T-helper 2 cell (primary cell): ENCODE measurements around the gene VRTN.
"Not testable (repeated sequence)": the region's sequence is repeated elsewhere in the genome, so short reads cannot be mapped to it uniquely, and the experiment has no call there.

Experiments
- DNase-seq, 5 experiments: peaks; one replicate each; pipeline versions ENCODE4 v3.0.0 to v3.0.0-alpha.2; 2012 to 2022

Gene VRTN

GRCh38 chr14:74350211-74350927, 2.1 kb downstream of the VRTN start:
- DNase-seq: no peak

- no peak for DNase-seq
Measured at GRCh38 chr14:74350928-74351323, 2.7 kb downstream of the VRTN start.

GRCh38 chr14:74356892-74357575, 8.8 kb downstream of the VRTN start:
- no peak for DNase-seq

DNA sequence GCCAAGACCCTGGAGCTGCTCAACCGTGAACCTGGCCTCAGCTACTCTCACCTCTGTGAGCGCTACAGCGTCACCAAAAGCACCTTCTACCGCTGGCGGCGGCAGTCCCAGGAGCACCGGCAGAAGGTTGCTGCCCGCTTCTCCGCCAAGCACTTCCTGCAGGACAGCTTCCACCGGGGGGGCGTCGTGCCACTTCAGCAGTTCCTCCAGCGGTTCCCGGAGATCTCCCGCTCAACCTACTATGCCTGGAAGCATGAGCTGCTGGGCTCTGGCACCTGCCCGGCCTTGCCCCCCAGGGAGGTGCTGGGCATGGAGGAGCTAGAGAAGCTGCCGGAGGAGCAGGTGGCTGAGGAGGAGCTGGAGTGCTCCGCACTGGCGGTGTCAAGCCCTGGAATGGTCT, 9.3 kb downstream of the VRTN start:
- no peak for DNase-seq

DNA sequence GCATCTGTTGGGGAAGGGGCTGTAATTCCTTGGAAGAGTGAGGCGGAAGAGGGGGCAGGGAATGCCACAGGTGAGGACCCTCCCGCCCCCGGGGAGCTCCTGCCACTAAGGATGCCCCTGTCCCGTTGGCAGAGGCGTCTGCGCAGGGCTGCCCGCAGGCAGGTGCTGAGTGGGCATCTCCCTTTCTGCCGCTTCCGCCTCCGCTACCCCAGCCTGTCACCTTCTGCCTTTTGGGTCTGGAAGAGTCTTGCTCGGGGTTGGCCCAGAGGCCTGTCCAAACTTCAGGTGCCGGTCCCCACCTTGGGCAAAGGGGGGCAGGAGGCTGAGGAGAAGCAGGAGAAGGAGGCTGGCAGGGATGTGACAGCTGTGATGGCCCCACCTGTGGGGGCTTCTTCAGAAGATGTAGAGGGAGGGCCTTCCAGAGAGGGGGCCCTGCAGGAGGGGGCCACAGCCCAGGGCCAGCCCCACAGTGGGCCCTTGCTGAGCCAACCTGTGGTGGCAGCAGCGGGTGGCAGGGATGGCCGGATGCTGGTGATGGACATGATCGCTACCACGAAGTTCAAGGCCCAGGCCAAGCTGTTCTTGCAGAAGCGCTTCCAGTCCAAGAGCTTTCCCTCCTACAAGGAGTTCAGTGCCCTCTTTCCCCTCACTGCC, 10.0 kb downstream of the VRTN start:
- no peak for DNase-seq

GRCh38 chr14:74360163-74360562, 11.9 kb downstream of the VRTN start:
- no peak for DNase-seq

DNA sequence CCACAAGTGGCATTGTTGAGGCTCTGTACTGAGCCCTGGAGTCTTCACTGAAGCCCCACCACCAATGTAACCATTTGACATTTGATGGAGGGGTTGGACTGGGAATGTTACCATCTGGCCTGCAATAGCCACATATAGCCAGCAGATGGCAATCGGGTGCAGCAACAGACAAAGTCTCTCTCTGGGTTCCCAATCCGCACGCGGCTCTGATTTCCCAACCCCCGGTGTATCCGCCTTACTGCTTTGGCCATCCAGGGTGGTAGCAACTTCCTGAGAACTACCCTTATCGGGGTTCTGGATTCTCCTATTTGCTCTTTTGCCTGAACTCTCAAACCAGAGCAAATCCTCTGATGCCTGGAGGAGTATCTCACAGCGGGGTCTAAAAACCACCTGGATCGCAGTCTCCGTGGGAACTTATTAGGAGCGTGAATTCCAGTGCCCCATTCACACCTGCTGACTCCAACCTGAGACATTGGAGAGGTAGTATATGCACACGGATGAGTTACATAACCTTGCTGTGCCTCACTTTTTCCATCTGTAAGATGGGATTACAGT, 14.2 kb downstream of the VRTN start:
- DNase-seq: peak in 4 of 5 experiments; percentile 27 to 57 (median 42)

GRCh38 chr14:74364271-74364880, 16.1 kb downstream of the VRTN start:
- no peak for DNase-seq

- no peak for DNase-seq
Measured at GRCh38 chr14:74368026-74368425, 19.8 kb downstream of the VRTN start.

DNA sequence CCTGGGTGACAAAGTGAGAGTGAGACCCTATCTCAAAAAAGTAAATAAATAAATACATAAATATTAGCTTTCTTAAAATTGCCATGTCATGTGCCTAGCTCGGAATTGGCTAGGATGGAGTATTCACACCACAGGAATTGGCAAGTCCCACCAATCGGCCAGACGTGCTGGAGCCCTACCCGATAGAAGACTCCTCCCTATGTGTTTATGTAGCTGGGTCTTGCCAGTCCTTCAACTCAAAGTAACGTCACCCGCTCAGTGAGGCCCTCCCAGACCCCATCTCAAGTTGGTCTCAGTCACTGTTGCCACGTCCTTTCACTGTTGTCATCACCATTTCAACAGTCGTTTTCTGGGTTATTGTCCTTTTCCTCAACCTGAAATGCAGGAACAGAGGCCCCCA, 20.2 kb downstream of the VRTN start:
- DNase-seq: no peak

DNA sequence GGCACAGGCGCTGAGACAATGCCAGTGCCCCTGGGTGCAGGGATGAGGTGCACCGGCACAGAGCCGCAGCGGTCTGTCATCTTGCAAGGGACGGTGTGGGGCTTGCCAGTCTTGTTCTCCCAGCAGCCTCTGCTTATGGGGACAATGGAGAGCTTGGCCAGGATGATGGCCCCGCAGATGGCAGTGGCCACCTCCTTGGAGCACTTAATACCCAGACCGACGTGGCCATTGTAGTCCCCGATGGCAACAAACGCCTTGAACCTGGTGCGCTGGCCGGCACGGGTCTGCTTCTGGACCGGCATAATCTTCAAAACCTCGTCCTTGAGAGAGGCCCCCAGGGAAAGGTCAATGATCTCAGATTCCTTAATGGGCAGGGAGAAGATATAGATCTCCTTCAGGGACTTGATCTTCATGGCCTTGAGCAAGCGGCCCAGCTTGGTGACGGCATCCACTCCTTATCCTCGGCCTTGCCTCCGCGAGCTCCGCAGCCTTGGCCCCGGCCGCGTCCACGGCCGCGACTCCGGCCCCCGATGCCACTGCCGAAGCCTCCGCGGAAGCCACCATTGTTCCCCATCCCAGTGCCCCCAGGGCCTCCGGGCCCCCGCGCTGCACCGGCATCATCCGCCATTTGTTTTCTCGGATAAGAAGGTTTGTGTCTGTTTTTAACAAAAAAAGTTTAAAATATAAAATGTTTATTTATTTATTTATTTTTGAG, 29.9 kb downstream of the VRTN start:
- DNase-seq: no peak

- no peak for DNase-seq
Measured at GRCh38 chr14:74380172-74380571, 31.9 kb downstream of the VRTN start.

DNA sequence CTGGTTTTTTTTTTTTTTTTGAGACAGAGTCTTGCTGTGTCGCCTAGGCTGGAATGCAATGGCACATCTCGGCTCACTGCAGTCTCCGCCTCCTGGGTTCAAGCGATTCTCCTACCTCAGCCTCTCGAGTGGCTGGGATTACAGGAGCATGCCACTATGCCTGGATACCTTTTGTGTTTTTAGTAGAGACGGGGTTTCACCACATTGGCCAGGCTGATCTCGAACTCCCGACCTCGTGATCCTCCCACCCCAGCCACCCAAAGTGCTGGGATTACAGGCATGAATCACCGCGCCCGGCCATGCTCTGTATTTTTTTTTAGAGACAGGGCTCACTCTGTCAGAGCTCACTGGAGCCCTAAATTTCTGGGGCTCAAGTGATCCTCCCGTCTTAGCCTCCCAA, 32.6 kb downstream of the VRTN start:
- DNase-seq: no peak

DNA sequence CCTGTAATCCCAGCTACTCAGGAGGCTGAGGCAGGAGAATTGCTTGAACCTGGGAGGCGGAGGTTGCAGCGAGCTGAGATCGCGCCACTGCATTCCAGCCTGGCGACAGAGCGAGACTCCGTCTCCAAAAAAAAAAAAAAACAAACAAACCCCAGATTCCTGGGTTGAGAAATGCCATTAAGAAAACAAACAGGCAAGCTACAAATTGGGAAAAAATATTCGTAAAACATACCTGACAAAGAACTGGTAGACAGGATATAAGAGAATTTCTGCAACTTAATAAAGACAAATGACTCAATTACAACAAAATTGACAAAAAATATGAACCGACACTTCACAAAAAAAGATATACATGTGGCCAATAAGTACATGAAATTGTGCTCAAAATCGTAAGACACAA, 33.3 kb downstream of the VRTN start:
- not testable (repeated sequence) for DNase-seq

DNA sequence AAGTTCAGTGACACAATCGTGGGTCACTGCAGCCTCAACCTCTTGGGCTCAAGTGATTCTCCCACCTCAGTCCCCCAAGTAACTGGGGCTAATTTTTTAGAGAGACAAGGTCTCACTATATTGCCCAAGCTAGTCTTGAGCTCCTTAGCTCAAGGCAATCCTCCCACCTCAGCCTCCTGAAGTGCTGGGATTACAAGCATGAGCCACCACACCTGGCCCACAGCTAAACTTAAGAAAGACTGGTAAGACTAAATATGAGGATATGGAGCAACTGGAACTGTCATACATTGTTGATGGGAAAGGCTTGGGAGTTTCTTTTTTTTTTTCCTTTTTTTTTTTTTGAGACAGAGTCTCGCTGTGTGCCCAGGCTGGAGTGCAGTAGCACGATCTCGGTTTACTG, 34.0 kb downstream of the VRTN start:
- no peak for DNase-seq

DNA sequence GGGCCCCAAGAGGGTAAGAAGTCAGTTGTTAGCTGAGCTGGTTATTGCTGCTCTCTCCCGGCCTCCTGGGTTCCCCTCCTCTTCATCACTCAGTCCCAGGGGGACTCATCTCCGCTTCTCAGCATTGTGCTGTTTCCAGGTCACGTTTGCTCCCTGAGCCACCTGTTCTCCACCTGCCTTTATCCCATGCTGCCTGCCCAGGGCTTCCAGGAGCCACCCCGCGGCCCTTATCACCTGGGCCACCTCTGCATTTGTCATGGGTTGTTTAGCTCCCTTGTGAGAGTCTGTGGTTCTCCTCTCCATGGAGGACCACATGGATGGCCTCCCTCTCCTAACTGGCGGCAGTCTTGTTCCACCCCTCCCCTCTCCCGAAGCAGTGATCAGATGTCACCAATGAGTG, 41.7 kb downstream of the VRTN start:
- no peak for DNase-seq

DNA sequence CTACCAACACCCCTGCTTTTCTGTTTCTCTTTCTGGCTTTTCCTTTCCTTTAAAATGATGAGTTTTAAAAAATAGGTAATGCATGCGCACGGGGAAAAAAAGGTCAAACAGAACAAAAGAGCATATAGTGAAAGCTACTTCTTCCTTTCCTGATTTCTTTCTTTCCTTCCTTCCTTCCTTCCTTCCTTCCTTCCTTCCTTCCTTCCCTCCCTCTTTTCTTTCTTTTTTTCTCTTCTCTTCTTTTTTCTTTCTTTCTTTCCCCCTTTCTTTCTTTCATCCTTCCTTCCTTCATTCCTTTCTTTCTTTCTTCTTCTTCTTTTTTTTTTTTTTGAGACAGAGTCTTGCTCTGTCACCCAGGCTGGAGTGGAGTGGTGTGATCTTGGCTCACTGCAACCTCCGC, 42.2 kb downstream of the VRTN start:
- DNase-seq: not testable (repeated sequence)

DNA sequence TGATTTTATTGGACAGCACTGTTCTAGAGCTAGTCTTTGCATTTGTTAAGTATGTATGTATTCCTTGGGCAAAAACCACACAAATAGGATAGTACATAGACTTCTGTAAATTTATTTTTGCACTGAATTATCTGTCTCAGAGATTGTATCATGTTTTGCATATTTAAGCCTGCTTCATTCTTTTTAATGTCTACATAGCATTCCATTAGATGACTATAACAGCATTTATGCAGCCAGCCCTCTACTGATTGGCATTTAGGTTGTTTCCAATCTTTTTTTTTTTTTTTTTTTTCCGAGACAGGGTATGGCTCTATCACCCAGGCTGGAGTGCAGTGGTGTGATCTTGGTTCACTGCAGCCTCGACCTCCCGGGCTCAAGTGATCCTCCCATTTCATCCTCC, 43.2 kb downstream of the VRTN start:
- DNase-seq: no peak

GRCh38 chr14:74392616-74393570, 44.6 kb downstream of the VRTN start:
- DNase-seq: no peak

DNA sequence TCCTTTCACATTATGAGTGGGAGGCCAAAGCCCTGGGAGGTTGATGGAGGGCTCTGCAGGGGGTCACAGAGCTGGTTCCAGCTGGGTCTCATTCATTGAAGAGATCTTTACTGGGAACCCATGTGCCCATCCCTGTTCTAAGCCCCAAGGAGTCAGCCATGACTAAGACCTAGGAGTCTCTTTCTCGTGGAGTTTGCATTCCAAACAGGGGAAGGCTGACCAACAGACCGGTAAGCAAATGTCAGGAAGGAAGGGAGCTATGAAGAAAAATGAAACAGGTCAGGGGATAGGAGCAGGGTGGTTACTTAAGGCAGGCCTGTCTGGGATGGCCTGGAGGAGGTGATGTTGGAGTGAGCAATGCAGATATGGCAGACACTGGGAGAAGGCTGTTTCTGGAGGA, 46.3 kb downstream of the VRTN start:
- DNase-seq: no peak

- DNase-seq: no peak
Measured at GRCh38 chr14:74395094-74395493, 46.8 kb downstream of the VRTN start.
